Osteocyte (in vitro differentiated cells): ENCODE results near the gene CLDN2. TPM values are rescaled to one million over a fixed set of nuclear protein-coding genes. Genes with fewer than 3 reads are reported as not detected.

Experiments
- DNase-seq: peaks from one replicate; pipeline ENCODE4 v3.0.0; 2021; ENCODE audit warnings: mixed read lengths; ENCODE audit not compliant: unreplicated experiment; ENCODE audit errors: extremely low spot score
- H3K27ac Mint-ChIP-seq: one replicate; pipeline ENCODE4 v1.8.0; 2021; ENCODE audit warnings: mild to moderate bottlenecking, mixed read lengths; ENCODE audit not compliant: unreplicated experiment
- H3K27me3 Mint-ChIP-seq: one replicate; pipeline ENCODE4 v1.8.0; 2021; ENCODE audit warnings: mixed read lengths; ENCODE audit not compliant: unreplicated experiment
- H3K36me3 Mint-ChIP-seq: one replicate; pipeline ENCODE4 v1.8.0; 2021; ENCODE audit warnings: mixed read lengths; ENCODE audit not compliant: unreplicated experiment
- H3K4me1 Mint-ChIP-seq: one replicate; pipeline ENCODE4 v1.8.0; 2021; ENCODE audit warnings: mixed read lengths; ENCODE audit not compliant: unreplicated experiment
- H3K4me3 Mint-ChIP-seq: one replicate; pipeline ENCODE4 v1.8.0; 2021; ENCODE audit warnings: mild to moderate bottlenecking, moderate library complexity, mixed read lengths; ENCODE audit not compliant: unreplicated experiment
- H3K9me3 Mint-ChIP-seq: one replicate; pipeline ENCODE4 v1.8.0; 2021; ENCODE audit warnings: mixed read lengths; ENCODE audit not compliant: unreplicated experiment
- CTCF ChIP-seq: fragments of 200-600 bp; sonication (generic); IDR thresholded peaks from 2 replicates; pipeline ENCODE4 v1.5.0; 2021; ENCODE audit warnings: antibody characterized with exemption, mild to moderate bottlenecking, moderate library complexity
- total RNA-seq: library from RNA; stranded (reverse); gene quantifications from 2 replicates; pipeline ENCODE4 v1.2.1, GENCODE V29; 2021

CLDN2 gene
- total RNA-seq, 1 donor from 2014 or later = 0.11 TPM

DNA sequence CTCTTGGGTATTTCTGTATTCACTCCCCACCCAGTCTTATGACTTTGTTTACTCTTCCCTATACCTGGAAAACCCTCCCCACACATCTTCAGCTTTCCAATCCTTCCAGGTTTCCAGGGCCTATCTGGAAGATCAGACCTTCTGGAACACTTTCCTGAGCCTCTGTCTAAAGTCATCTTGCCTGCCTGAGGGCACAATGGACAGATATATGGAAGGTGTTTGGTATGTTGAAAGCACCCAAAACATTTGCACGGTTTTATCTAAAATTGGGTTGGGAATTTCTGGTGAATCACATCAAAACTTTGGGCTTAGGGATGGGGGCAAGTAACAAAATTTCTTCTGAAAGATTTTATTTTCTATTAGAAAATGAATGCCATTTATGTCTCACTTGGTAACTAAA is 16.0 kb downstream of the CLDN2 start:
- DNase-seq = no peak
- H3K27ac Mint-ChIP-seq = no peak overlapping the region
- no peak overlapping the region for H3K4me3 Mint-ChIP-seq
- H3K9me3 Mint-ChIP-seq = no peaks in the 10 kb centered on the region
- H3K36me3 Mint-ChIP-seq = peaks cover 2% of the 10 kb centered on the region
- H3K27me3 Mint-ChIP-seq = no peaks in the 10 kb centered on the region
- TF ChIP-seq CTCF = no peak
- H3K4me1 Mint-ChIP-seq = peaks cover 13% of the 10 kb centered on the region

GRCh38 chrX:106939566-106939965 is 19.4 kb downstream of the CLDN2 start:
- DNase-seq = no peak
- Mint-ChIP-seq H3K4me1 (peaks cover 6% of the 10 kb centered on the region), H3K36me3 (peaks cover 10% of the 10 kb centered on the region), H3K4me3 (no peak overlapping the region), H3K27ac (no peak overlapping the region), H3K27me3 (no peaks in the 10 kb centered on the region), H3K9me3 (no peaks in the 10 kb centered on the region)
- TF ChIP-seq CTCF = no peak

- peaks cover 13% of the 10 kb centered on the region for H3K36me3 Mint-ChIP-seq
- H3K27ac Mint-ChIP-seq = no peak overlapping the region
- TF ChIP-seq CTCF = no peak
- no peaks in the 10 kb centered on the region for H3K9me3 Mint-ChIP-seq
- peaks cover 4% of the 10 kb centered on the region for H3K4me1 Mint-ChIP-seq
- no peaks in the 10 kb centered on the region for H3K27me3 Mint-ChIP-seq
- H3K4me3 Mint-ChIP-seq = no peak overlapping the region
- no peak for DNase-seq
Measured at GRCh38 chrX:106940068-106940467, 19.9 kb downstream of the CLDN2 start.

DNA sequence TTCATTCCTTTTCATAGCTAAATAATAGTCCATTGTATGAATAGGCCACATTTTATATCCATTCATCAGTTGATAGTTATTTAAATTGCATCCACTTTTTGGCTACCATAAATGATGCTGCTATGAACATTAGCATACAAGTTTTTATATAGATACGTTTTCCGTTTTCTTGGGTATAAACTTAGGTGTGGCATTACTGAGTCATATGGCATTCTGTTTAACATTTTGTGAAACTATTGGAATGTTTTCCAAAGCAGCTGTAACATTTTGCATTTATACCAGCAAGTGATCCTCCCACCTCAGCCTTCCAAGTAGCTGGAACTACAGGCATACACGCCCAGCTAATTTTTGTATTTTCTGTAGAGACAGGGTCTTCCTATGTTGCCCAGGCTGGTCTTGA is 26.3 kb downstream of the CLDN2 start:
- no peak overlapping the region for H3K27ac Mint-ChIP-seq
- DNase-seq = no peak
- H3K36me3 Mint-ChIP-seq = peaks cover 11% of the 10 kb centered on the region
- no peaks in the 10 kb centered on the region for H3K4me1 Mint-ChIP-seq
- H3K9me3 Mint-ChIP-seq = no peaks in the 10 kb centered on the region
- H3K27me3 Mint-ChIP-seq = no peaks in the 10 kb centered on the region
- no peak for TF ChIP-seq CTCF
- no peak overlapping the region for H3K4me3 Mint-ChIP-seq

- no peak overlapping the region for H3K27ac Mint-ChIP-seq
- no peaks in the 10 kb centered on the region for H3K9me3 Mint-ChIP-seq
- peaks cover 4% of the 10 kb centered on the region for H3K36me3 Mint-ChIP-seq
- no peak for TF ChIP-seq CTCF
- no peaks in the 10 kb centered on the region for H3K27me3 Mint-ChIP-seq
- H3K4me1 Mint-ChIP-seq = no peaks in the 10 kb centered on the region
- no peak for DNase-seq
- H3K4me3 Mint-ChIP-seq = no peak overlapping the region
Measured at GRCh38 chrX:106948641-106949040, 28.4 kb downstream of the CLDN2 start.
